Measurements from ENCODE around the gene PC.

DNA sequence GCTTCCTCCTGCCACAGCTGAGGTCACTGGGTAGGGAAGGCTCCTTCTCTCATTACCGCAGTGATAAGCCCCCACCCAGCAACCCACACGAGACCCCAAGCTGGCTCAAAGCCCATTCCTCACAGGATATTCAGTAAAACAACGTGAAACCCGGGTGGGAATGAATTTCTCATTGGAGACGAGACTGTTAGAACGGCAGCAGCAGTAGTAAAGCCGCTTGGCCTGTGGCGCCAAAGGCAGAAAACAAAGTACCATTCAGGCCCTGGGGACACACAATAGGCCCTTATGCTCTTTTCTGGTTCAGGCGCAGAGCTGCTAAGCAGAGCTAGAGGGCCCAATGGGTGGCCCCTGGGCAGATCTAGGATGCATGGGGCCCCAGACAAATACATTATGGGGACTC lies 45.3 kb downstream of the PC start:
- TF ChIP-seq CTCF (IDR thresholded peaks at IDR 0.05; ENCODE audit: poor library complexity), result no peak
- no peak for TF ChIP-seq EZH2phosphoT487 (IDR thresholded peaks at IDR 0.05; ENCODE audit: low read depth, severe bottlenecking, unreplicated experiment)

Data from hepatocyte (in vitro differentiated cells).